Inferior parietal cortex (tissue), 1 donor: ENCODE measurements around the gene FAM193B.
"Not testable (repeated sequence)": the region's sequence is repeated elsewhere in the genome, so short reads cannot be mapped to it uniquely, and the experiment has no call there.

ENCODE experiments used
- DNase-seq: peaks from one replicate; pipeline ENCODE4 v3.0.0-alpha.2; 2016; ENCODE audit errors: extremely low spot score

The FAM193B gene

GRCh38 chr5:177576169-177576568 lies 21.8 kb upstream of the FAM193B start:
- DNase-seq, result no peak

DNA sequence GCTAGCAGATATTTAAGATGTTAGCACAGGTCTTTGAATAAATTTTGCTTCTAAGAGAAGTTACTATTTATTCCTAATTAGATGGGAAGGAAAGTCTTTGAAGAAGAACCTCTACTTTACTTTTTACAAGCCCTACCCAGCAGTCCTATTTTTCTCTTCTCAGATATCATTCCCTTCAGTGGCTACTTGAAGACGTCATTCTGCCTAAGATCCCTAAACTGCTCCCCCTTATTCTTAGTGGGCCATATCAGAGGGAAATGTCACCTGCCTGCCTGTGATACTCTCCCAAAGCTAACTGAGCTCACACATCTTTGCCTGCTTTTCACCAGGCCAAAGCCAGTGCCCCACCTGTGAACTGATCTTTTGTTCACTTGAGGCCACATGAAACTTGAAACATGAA lies 21.1 kb upstream of the FAM193B start:
- no peak for DNase-seq

DNA sequence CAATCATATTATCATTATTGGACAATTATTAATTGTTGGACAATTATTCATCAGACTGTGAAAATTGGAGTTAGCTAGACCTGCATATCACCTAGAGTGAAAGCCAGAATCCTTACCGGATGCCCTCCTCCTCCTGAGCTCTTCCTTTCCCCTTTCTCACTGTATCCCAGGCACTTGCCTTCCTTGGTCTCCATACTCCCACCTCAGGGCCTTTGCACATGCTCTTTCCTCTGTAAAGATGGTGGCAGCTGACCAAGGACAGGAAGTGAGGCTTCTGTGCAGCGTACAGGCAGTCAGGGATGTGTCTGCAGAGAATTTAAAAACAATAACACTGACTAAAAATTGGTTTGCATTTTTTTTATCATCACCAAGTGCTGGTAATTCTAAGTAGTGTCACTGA lies 15.5 kb upstream of the FAM193B start:
- DNase-seq, result no peak

- DNase-seq, result no peak
These were observed 14.0 kb upstream of the FAM193B start for GRCh38 chr5:177568326-177568725.

DNA sequence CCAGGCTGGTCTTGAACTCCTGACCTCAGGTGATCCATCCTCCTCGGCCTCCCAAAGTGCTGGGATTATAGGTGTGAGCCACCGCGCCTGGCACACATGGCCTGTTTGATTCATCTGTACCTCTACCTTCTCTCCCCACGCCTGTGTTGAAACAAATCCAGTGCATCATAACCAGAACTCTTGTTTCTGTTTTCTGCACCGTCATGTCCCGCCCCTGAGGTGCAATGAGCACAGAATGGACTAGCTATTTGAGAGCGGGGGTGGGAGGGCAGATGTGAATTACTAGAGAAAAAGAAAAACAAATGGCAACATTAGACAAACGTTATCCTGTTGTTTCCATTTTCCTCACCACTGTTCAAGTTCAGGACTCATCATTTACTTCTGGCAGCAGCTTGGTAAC lies 10.7 kb upstream of the FAM193B start:
- DNase-seq, result no peak

DNA sequence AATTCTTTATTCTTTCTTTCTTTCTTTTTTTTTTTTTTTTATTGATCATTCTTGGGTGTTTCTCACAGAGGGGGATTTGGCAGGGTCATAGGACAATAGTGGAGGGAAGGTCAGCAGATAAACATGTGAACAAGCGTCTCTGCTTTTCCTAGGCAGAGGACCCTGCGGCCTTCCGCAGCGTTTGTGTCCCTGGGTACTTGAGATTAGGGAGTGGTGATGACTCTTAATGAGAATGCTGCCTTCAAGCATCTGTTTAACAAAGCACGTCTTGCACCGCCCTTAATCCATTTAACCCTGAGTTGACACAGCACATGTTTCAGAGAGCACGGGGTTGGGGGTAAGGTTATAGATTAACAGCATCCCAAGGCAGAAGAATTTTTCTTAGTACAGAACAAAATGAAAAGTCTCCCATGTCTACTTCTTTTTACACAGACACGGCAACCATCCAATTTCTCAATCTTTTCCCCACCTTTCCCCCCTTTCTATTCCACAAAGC lies 5.1 kb upstream of the FAM193B start:
- DNase-seq, result not testable (repeated sequence)

- DNase-seq, result no peak
These were observed 3.4 kb upstream of the FAM193B start for GRCh38 chr5:177557796-177558195.

- no peak for DNase-seq
These were observed 2.8 kb upstream of the FAM193B start for GRCh38 chr5:177557041-177557647.

GRCh38 chr5:177555665-177556064 lies 1.3 kb upstream of the FAM193B start:
- no peak for DNase-seq

DNA sequence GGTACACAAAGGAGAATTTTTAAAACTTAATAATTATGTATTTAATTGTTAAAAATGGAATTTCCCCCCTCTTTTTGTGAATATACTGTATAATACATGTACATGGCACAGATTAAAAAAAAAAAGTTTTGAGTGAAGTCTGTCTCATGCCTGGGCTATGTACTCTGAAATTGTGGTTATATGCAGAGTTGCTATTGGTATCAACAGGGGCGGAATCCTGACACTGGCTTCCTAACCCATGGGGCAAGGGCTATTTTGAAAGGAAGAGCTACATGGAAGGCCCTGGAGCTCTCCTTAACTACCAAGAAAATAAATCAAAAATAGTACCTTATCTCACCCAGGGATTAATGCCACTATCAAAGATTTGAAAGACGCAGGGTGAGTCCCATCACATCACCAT lies 865 bp upstream of the FAM193B start:
- no peak for DNase-seq

DNA sequence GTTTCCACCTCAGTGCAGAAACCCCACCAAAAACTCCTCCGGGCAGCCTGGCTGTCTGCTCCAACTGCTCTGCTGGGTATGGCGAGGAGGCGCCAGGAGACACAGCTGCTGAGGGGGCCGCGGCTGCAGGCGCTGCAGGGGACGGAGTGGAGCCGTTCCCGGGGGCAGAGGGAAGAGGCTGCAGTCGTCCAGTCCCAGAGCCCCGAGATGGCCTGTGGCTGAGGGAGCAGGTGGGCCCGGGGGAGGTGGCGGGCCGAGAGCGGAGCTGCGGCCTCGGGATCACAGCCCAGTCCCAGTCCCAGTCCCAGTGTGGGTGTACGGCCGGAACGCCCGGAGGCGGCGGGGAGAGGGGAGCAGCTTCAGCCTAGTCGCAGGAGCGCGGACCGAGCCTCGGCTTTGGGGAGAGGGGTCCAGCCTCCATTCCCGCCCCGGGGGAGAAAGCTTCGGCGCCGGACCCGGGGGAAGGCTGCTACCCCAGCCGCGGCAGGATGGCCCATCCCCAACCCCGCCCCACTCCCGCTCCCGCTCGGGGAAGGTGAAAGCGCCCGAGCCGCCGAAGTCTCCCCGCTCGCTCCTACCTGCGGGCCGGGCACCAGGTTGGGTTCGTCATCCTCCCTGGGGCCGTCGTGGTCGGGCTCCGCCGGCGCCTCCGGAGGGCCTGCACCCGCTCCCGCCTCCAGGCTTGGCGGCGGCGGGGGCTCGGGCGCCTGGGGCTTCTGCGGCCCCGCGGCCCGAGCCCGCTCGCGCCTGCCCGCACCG lies 513 bp downstream of the FAM193B start:
- DNase-seq, result no peak

- DNase-seq, result no peak
These were observed 1.4 kb downstream of the FAM193B start for GRCh38 chr5:177552839-177553455.

DNA sequence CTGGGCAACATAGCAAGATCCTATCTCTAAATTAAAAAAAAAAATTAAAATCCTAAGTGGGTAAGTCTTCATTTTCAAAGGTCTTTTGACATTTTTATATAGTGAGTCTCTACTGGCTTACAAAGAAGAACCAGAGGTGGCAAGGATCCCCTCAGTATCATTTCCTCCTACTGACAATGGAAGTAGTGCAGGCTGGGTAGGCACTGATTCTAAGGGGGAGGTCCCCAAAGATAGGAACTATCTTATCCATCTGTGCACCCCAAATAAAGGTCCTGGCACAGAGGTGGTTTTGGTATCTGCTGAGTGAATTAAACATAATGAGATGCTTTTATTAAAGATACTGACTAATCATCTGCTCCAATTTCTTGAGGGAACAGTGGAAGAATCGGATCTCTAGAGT lies 4.2 kb downstream of the FAM193B start:
- no peak for DNase-seq

GRCh38 chr5:177548495-177548894 lies 5.9 kb downstream of the FAM193B start:
- no peak for DNase-seq

GRCh38 chr5:177547736-177548135 lies 6.6 kb downstream of the FAM193B start:
- DNase-seq, result no peak

DNA sequence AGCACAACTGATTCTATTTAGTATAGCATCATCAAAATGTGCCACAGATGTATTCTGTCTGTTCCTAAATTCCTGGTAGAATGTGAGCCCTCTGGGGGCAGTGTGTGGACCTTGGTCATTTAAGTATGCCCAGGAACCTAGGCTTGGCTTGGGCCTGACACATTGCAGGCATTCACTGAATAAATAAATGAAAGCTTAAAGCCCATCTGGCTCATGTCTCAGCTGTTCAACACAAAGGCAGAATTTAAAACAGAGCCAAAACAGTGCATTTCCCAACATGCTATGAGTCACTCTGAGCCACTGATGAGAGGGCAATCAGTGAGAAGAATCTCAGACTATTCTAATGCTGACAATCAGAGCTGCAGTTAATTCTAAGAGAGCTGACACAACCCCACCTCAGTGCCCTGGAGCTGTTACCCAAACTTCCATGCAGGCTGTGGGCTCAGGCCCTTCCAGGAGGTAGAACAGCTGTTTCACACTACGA lies 8.1 kb downstream of the FAM193B start:
- DNase-seq, result peak; percentile 65

- no peak for DNase-seq
These were observed 8.7 kb downstream of the FAM193B start for GRCh38 chr5:177545487-177546257.

DNA sequence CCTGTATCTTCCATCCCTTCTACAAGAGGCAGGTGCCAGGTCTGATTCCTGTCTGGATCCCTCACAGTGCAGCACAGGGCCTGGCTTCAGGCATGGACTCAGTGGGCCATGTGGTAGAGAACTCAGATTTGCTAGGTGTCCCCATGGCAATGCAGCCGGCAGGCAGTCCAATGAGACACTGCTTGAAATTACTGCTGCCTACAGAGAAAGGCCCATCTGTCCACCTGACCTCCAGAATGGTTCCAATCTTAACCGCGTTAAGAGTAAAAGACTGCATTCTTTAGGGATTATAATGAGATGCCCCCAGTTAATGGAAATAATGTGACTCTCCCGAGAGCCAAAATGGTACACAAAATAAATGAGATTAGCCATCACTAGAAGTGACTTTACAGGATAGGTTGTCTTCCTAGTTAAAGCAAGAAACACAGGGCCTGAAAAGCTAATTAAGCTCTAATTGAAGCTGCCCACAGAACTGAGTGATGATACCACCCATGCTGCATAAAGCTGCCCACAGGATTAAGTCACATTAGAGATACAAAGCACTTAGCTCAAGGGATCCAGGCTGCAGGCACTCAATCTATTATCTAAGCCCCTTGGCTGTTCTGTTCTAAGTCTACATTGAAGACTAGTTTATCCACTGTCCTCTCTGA lies 11.4 kb downstream of the FAM193B start:
- DNase-seq, result no peak

DNA sequence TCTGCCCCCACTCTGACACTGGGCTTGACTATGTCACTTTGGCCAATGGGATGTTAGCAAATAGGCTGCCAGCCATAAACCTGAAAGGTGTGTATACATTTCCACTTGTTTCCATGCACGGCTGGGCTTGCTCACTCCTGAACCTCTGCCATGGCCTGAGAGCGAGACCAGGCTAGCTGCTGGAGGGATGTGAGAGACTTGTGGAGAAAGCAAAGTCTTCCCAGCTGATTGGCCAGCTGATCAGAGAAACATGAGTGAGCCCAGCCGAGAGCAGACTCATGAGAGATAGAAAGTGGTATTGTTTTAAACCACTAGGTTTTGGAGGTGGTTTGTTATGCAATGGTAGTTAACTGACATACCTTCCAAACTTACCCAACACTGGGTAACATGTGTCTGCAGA lies 13.9 kb downstream of the FAM193B start:
- no peak for DNase-seq

DNA sequence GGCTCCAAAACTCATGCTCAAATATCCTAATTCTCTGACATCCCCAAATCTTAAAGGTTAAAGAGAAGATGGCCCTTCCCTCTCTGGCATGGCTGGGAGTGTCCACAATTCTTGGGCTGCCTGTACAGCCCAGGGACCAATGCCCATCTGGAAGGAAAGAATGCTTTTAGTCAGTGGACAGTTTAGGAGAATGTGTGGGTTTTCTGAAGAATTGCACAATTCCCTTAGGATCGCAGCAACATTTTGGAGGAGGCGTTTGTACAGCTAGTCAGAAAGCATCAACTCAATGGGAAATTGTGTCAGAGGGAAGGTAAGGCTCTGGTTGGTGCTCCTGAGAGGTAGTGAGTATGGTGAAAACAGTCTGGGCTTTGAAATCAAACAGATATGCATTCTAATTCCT lies 15.0 kb downstream of the FAM193B start:
- no peak for DNase-seq

DNA sequence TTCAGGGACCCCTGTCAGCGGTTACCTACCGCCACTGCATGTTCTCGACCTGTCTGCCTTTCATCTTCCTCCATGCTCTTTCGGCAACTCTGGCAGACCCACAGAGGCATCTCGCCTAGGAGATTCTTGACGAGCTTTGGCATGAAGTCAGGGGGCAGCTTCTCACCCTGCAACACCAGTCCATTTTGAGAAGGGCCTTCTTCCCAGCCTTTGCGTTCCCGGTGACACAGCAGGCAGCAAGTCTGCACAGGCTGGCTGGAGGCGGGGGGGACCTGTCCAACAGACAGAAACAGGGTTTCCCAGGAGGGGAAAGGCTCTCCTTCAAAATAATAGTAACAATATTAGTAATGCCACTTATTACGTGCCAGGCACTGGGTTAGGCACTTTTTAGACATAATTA lies 15.5 kb downstream of the FAM193B start:
- DNase-seq, result no peak
